LHCN-M2 (cell line): Measurements from ENCODE around the gene RBM14. TPM values are rescaled to one million over a fixed set of nuclear protein-coding genes. Genes with fewer than 3 reads are reported as not detected.

Source experiments
- total RNA-seq: library from RNA; depleted of rRNA; stranded (reverse); fragments of >200 nt; gene quantifications from 2 replicates; pipeline ENCODE4 v1.2.3, GENCODE V29; 2014; rRNA removed

RBM14 gene
- total RNA-seq, 1 experiment from 2014 or later = 50.0 TPM

Other genes starting within 250 kb of the RBM14 start
- not detected in 2 replicates for gene SLC29A2, start 244.9 kb upstream of the RBM14 start, total RNA-seq
- 0.13 TPM in 1 of 2 replicates, not detected in the other for gene NPAS4, start 195.6 kb upstream of the RBM14 start, total RNA-seq
- gene MRPL11, start 177.8 kb upstream of the RBM14 start, total RNA-seq = 49.9 and 57.8 TPM in 2 replicates
- 6.5 and 7.2 TPM in 2 replicates for gene PELI3, start 149.7 kb upstream of the RBM14 start, total RNA-seq
- gene DPP3, start 136.2 kb upstream of the RBM14 start, total RNA-seq = 66.8 and 71.2 TPM in 2 replicates
- 19.0 and 26.2 TPM in 2 replicates for gene BBS1, start 106.0 kb upstream of the RBM14 start, total RNA-seq
- gene ZDHHC24, start 70.6 kb upstream of the RBM14 start, total RNA-seq = 20.1 and 24.8 TPM in 2 replicates
- not detected in 2 replicates for gene ACTN3, start 69.7 kb upstream of the RBM14 start, total RNA-seq
- 25.1 and 28.9 TPM in 2 replicates for gene CTSF, start 48.0 kb upstream of the RBM14 start, total RNA-seq
- 0.34 and 0.51 TPM in 2 replicates for gene CCDC87, start 23.6 kb upstream of the RBM14 start, total RNA-seq
- 20.3 and 22.5 TPM in 2 replicates for gene CCS, start 23.4 kb upstream of the RBM14 start, total RNA-seq
- gene RBM4, start 22.1 kb downstream of the RBM14 start, total RNA-seq = 86.4 and 87.6 TPM in 2 replicates
- 23.5 and 33.2 TPM in 2 replicates for gene RBM4B, start 61.3 kb downstream of the RBM14 start, total RNA-seq
- gene SPTBN2, start 112.6 kb downstream of the RBM14 start, total RNA-seq = 0.06 and 0.57 TPM in 2 replicates
- 15.6 and 19.5 TPM in 2 replicates for gene RCE1, start 226.8 kb downstream of the RBM14 start, total RNA-seq
- 14.1 and 16.9 TPM in 2 replicates for gene LRFN4, start 240.4 kb downstream of the RBM14 start, total RNA-seq